ENCODE data around the gene BTBD9. TPM values are rescaled to one million over a fixed set of nuclear protein-coding genes. Genes with fewer than 3 reads are reported as not detected.

Gene BTBD9
- total and polyA plus RNA-seq, 9 of the 15 experiments (the other 6 are each of a cell fraction or from before 2014, with no cell fraction given), result 0.08 to 1.6 (median 0.58) TPM

- TF ChIP-seq FOSL1 (tag; conservative IDR thresholded peaks at IDR 0.05) (no peak), ZNF507 (tag; conservative IDR thresholded peaks at IDR 0.05) (no peak), ZBTB40 (IDR thresholded peaks at IDR 0.05) (no peak), ZBTB40 (CRISPR knock-in tag; IDR thresholded peaks at IDR 0.05) (no peak), TSC22D4 (tag; IDR thresholded peaks at IDR 0.05) (no peak), ZNF764 (CRISPR knock-in tag; IDR thresholded peaks at IDR 0.05; ENCODE audit: low read depth) (no peak), BCLAF1 (IDR thresholded peaks at IDR 0.05; ENCODE audit: borderline replicate concordance in 1 of 2, control insufficient read depth in 1 of 2, low read depth in 2 of 2, low read length in 1 of 2) (no peak), PTBP1 (IDR thresholded peaks at IDR 0.05; ENCODE audit: low read depth, low read length) (no peak), MAFK (IDR thresholded peaks at IDR 0.05; ENCODE audit: low read length) (no peak), HES1 (IDR thresholded peaks at IDR 0.05; ENCODE audit: low read depth) (no peak), TRIM28 (IDR thresholded peaks at IDR 0.05) (no peak), ZNF217 (CRISPR knock-in tag; IDR thresholded peaks at IDR 0.05) (no peak), ZNF23 (CRISPR knock-in tag; IDR thresholded peaks at IDR 0.05) (no peak), MXD1 (CRISPR knock-in tag; IDR thresholded peaks at IDR 0.05; ENCODE audit: borderline replicate concordance, poor library complexity, severe bottlenecking) (no peak)
These were observed 212.1 kb downstream of the BTBD9 start (continued) for GRCh38 chr6:38427492-38428210.
